ENCODE measurements around the gene TRIM71.

GRCh38 chr3:32843510-32844321 lies 25.9 kb downstream of the TRIM71 start:
- no peak for TF ChIP-seq CTCF (IDR thresholded peaks at IDR 0.05)
- TF ChIP-seq POLR2A (IDR thresholded peaks at IDR 0.05), result no peak

Measured in Peyer's patch (tissue), 4 donors.